Parathyroid adenoma (tissue), 2 donors: ENCODE results near the gene DEUP1.

ENCODE experiments used
- H2AFZ ChIP-seq: fragments of 300-600 bp; sonication (generic); one replicate; pipeline ENCODE4 v1.7.0; 2017; ENCODE audit warnings: antibody characterized with exemption, mild to moderate bottlenecking
- H3K27ac ChIP-seq: fragments of 300-600 bp; sonication (generic); one replicate; pipeline ENCODE4 v1.7.0; 2017
- H3K27me3 ChIP-seq: fragments of 300-600 bp; sonication (generic); one replicate; pipeline ENCODE4 v1.7.0; 2017; ENCODE audit warnings: low read length; ENCODE audit not compliant: control insufficient read depth, insufficient read depth
- H3K36me3 ChIP-seq: fragments of 300-600 bp; sonication (generic); one replicate; pipeline ENCODE4 v1.7.0; 2017; ENCODE audit warnings: low read length; ENCODE audit not compliant: control insufficient read depth, insufficient read depth
- H3K4me1 ChIP-seq: fragments of 300-600 bp; sonication (generic); one replicate; pipeline ENCODE4 v1.7.0; 2017; ENCODE audit warnings: control low read depth
- H3K4me2 ChIP-seq: fragments of 300-600 bp; sonication (generic); one replicate; pipeline ENCODE4 v1.7.0; 2017; ENCODE audit warnings: low read length
- H3K4me3 ChIP-seq: fragments of 300-600 bp; sonication (generic); one replicate; pipeline ENCODE4 v1.7.0; 2017; ENCODE audit warnings: low read depth, low read length
- H3K79me2 ChIP-seq: fragments of 300-600 bp; sonication (generic); one replicate; pipeline ENCODE4 v1.7.0; 2017; ENCODE audit warnings: control low read depth
- H3K9ac ChIP-seq: fragments of 300-600 bp; sonication (generic); one replicate; pipeline ENCODE4 v1.7.0; 2017; ENCODE audit warnings: mild to moderate bottlenecking
- H3K9me3 ChIP-seq: fragments of 300-600 bp; sonication (generic); one replicate; pipeline ENCODE4 v1.7.0; 2017; ENCODE audit warnings: low read length; ENCODE audit not compliant: control insufficient read depth
- CTCF ChIP-seq: fragments of 300-600 bp; sonication (generic); IDR thresholded peaks from one replicate; pipeline ENCODE4 v1.7.0; 2017; ENCODE audit warnings: antibody characterized with exemption, mild to moderate bottlenecking
- donor health status: primary hyperparathyroidism.

DEUP1 gene

GRCh38 chr11:93323747-93324146, 6.8 kb upstream of the DEUP1 start:
- Histone ChIP-seq H3K9ac (no peak overlapping the region), H3K4me3 (no peak overlapping the region), H3K27me3 (no peaks in the 10 kb centered on the region), H3K36me3 (no peaks in the 10 kb centered on the region), H3K4me2 (no peak overlapping the region), H3K9me3 (no peaks in the 10 kb centered on the region), H3K79me2 (no peaks in the 10 kb centered on the region), H2AFZ (no peak overlapping the region), H3K27ac (no peak overlapping the region), H3K4me1 (no peaks in the 10 kb centered on the region)
- no peak for TF ChIP-seq CTCF

- H3K9me3 ChIP-seq = no peaks in the 10 kb centered on the region
- H3K36me3 ChIP-seq = no peaks in the 10 kb centered on the region
- H3K27ac ChIP-seq = no peak overlapping the region
- no peak overlapping the region for H2AFZ ChIP-seq
- H3K27me3 ChIP-seq = no peaks in the 10 kb centered on the region
- no peak overlapping the region for H3K4me3 ChIP-seq
- no peaks in the 10 kb centered on the region for H3K4me1 ChIP-seq
- no peaks in the 10 kb centered on the region for H3K79me2 ChIP-seq
- no peak for TF ChIP-seq CTCF
- H3K4me2 ChIP-seq = no peak overlapping the region
- H3K9ac ChIP-seq = no peak overlapping the region
These were observed 6.0 kb upstream of the DEUP1 start for GRCh38 chr11:93324500-93324899.

- no peaks in the 10 kb centered on the region for H3K4me1 ChIP-seq
- no peak overlapping the region for H2AFZ ChIP-seq
- H3K79me2 ChIP-seq = no peaks in the 10 kb centered on the region
- H3K27me3 ChIP-seq = no peaks in the 10 kb centered on the region
- H3K4me2 ChIP-seq = no peak overlapping the region
- H3K4me3 ChIP-seq = no peak overlapping the region
- H3K9ac ChIP-seq = no peak overlapping the region
- H3K36me3 ChIP-seq = no peaks in the 10 kb centered on the region
- H3K9me3 ChIP-seq = no peaks in the 10 kb centered on the region
- no peak overlapping the region for H3K27ac ChIP-seq
- TF ChIP-seq CTCF = no peak
These were observed 3.9 kb upstream of the DEUP1 start for GRCh38 chr11:93326681-93327080.

DNA sequence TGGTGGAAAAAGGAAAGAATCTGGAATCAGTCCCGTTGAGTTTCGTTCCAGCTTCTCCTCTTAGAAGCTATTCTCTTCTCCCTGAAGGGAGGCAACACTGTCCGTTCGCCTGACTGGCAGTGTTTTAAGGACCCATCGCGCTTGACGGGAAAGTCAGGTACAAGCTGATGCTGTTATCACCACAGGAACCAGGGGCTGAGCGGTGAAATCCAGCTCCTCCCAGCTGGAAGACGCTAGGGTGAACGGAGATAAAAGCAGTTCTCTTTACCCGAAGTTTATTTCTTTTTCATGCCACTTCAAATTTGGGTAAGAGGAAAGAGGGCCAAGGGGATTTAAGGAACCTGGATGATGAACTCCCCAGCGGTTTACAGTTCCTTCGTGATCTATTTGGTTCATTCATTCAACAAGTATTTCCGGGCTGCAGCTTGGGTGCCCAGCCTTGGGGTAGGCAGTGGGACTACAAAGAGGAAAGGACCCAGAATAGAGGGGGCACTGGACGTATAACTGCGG, 551 bp upstream of the DEUP1 start:
- Histone ChIP-seq H3K79me2 (no peaks in the 10 kb centered on the region), H3K27me3 (no peaks in the 10 kb centered on the region), H3K27ac (no peak overlapping the region), H3K4me2 (peak overlapping the region; percentile 65), H3K9ac (no peak overlapping the region), H3K4me3 (peak overlapping the region; percentile 39), H2AFZ (peak overlapping the region; percentile 67), H3K9me3 (no peaks in the 10 kb centered on the region), H3K36me3 (no peaks in the 10 kb centered on the region), H3K4me1 (no peaks in the 10 kb centered on the region)
- no peak for TF ChIP-seq CTCF

GRCh38 chr11:93340223-93340622, 9.7 kb downstream of the DEUP1 start:
- no peaks in the 10 kb centered on the region for H3K79me2 ChIP-seq
- no peak overlapping the region for H2AFZ ChIP-seq
- no peaks in the 10 kb centered on the region for H3K4me1 ChIP-seq
- H3K36me3 ChIP-seq = no peaks in the 10 kb centered on the region
- TF ChIP-seq CTCF = no peak
- no peak overlapping the region for H3K9ac ChIP-seq
- no peak overlapping the region for H3K4me2 ChIP-seq
- H3K4me3 ChIP-seq = no peak overlapping the region
- H3K9me3 ChIP-seq = no peaks in the 10 kb centered on the region
- H3K27ac ChIP-seq = no peak overlapping the region
- no peaks in the 10 kb centered on the region for H3K27me3 ChIP-seq
